Osteoblast (primary cell): ENCODE measurements around the gene SEPTIN2. TPM values are rescaled to one million over a fixed set of nuclear protein-coding genes. Genes with fewer than 3 reads are reported as not detected.
"Not testable (repeated sequence)": the region's sequence is repeated elsewhere in the genome, so short reads cannot be mapped to it uniquely, and the experiment has no call there.

Experiments
- DNase-seq: peaks from one replicate; pipeline ENCODE4 v3.0.0; 2011; ENCODE audit warnings: low spot score, mixed read lengths; ENCODE audit not compliant: insufficient read length; ENCODE audit errors: missing footprints
- H2AFZ ChIP-seq: 2 replicates; pipeline ENCODE4 v1.6.0; 2011; ENCODE audit warnings: mild to moderate bottlenecking, low read length
- H3K27ac ChIP-seq: 2 replicates; pipeline ENCODE4 v1.5.1; 2011; ENCODE audit warnings: mild to moderate bottlenecking, low read depth, low read length, moderate library complexity
- H3K27me3 ChIP-seq: 2 replicates; pipeline ENCODE4 v1.6.0; 2012; ENCODE audit warnings: mild to moderate bottlenecking, control low read depth, inconsistent platforms, low read length, moderate library complexity; ENCODE audit not compliant: insufficient read depth
- H3K36me3 ChIP-seq: 2 replicates; pipeline ENCODE4 v1.5.1; 2011; ENCODE audit warnings: mild to moderate bottlenecking, low read length, control low read depth, moderate library complexity; ENCODE audit not compliant: insufficient read depth
- H3K4me1 ChIP-seq: 2 replicates; pipeline ENCODE4 v1.5.1; 2011; ENCODE audit warnings: mild to moderate bottlenecking, low read length, control low read depth, moderate library complexity; ENCODE audit not compliant: insufficient read depth
- H3K4me2 ChIP-seq: 2 replicates; pipeline ENCODE4 v1.6.0; 2011; ENCODE audit warnings: mild to moderate bottlenecking, low read length; ENCODE audit not compliant: insufficient read depth
- H3K4me3 ChIP-seq: fragments of 200-600 bp; sonication (generic); 3 replicates; pipeline ENCODE4 v1.5.1; 2012; ENCODE audit warnings: mild to moderate bottlenecking, low read length, inconsistent platforms; ENCODE audit not compliant: insufficient read depth
- H3K79me2 ChIP-seq: 2 replicates; pipeline ENCODE4 v1.6.0; 2012; ENCODE audit warnings: mild to moderate bottlenecking, low read length, control low read depth, inconsistent platforms; ENCODE audit not compliant: insufficient read depth
- H3K9me3 ChIP-seq: 2 replicates; pipeline ENCODE4 v1.5.1; 2011; ENCODE audit warnings: low read depth, low read length, control low read depth
- H4K20me1 ChIP-seq: 2 replicates; pipeline ENCODE4 v1.6.0; 2012; ENCODE audit warnings: mild to moderate bottlenecking, low read length, control low read depth; ENCODE audit not compliant: insufficient read depth
- total RNA-seq: library from RNA; depleted of rRNA; stranded (reverse); fragments of >200 nt; gene quantifications from 2 replicates; pipeline ENCODE4 v1.2.3, GENCODE V29; 2012
- TF ChIP-seq, protein P1 (sequence below): IDR thresholded peaks from 2 replicates; pipeline ENCODE4 v1.5.1; 2011; ENCODE audit warnings: mild to moderate bottlenecking, low read depth, low read length, moderate library complexity; ENCODE audit errors: extremely low read depth

Gene SEPTIN2
- total RNA-seq, 1 donor, result 418 TPM

- H2AFZ ChIP-seq, result no peak overlapping the region
- no peak overlapping the region for H3K4me3 ChIP-seq
- H3K9me3 ChIP-seq, result no peaks in the 10 kb centered on the region
- DNase-seq, result no peak
- H3K79me2 ChIP-seq, result peaks cover 49% of the 10 kb centered on the region
- H3K4me2 ChIP-seq, result no peak overlapping the region
- peaks cover 8% of the 10 kb centered on the region for H3K36me3 ChIP-seq
- H3K27me3 ChIP-seq, result no peaks in the 10 kb centered on the region
- no peak overlapping the region for H3K27ac ChIP-seq
- TF ChIP-seq, protein P1, sequence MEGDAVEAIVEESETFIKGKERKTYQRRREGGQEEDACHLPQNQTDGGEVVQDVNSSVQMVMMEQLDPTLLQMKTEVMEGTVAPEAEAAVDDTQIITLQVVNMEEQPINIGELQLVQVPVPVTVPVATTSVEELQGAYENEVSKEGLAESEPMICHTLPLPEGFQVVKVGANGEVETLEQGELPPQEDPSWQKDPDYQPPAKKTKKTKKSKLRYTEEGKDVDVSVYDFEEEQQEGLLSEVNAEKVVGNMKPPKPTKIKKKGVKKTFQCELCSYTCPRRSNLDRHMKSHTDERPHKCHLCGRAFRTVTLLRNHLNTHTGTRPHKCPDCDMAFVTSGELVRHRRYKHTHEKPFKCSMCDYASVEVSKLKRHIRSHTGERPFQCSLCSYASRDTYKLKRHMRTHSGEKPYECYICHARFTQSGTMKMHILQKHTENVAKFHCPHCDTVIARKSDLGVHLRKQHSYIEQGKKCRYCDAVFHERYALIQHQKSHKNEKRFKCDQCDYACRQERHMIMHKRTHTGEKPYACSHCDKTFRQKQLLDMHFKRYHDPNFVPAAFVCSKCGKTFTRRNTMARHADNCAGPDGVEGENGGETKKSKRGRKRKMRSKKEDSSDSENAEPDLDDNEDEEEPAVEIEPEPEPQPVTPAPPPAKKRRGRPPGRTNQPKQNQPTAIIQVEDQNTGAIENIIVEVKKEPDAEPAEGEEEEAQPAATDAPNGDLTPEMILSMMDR, result no peak
- peaks cover 8% of the 10 kb centered on the region for H4K20me1 ChIP-seq
- H3K4me1 ChIP-seq, result peaks cover 3% of the 10 kb centered on the region
These were observed 70.8 kb downstream of the SEPTIN2 start for GRCh38 chr2:241386519-241386918.

GRCh38 chr2:241389697-241390096 lies 74.0 kb downstream of the SEPTIN2 start:
- H3K27me3 ChIP-seq, result no peaks in the 10 kb centered on the region
- DNase-seq, result no peak
- peaks cover 38% of the 10 kb centered on the region for H3K79me2 ChIP-seq

DNA sequence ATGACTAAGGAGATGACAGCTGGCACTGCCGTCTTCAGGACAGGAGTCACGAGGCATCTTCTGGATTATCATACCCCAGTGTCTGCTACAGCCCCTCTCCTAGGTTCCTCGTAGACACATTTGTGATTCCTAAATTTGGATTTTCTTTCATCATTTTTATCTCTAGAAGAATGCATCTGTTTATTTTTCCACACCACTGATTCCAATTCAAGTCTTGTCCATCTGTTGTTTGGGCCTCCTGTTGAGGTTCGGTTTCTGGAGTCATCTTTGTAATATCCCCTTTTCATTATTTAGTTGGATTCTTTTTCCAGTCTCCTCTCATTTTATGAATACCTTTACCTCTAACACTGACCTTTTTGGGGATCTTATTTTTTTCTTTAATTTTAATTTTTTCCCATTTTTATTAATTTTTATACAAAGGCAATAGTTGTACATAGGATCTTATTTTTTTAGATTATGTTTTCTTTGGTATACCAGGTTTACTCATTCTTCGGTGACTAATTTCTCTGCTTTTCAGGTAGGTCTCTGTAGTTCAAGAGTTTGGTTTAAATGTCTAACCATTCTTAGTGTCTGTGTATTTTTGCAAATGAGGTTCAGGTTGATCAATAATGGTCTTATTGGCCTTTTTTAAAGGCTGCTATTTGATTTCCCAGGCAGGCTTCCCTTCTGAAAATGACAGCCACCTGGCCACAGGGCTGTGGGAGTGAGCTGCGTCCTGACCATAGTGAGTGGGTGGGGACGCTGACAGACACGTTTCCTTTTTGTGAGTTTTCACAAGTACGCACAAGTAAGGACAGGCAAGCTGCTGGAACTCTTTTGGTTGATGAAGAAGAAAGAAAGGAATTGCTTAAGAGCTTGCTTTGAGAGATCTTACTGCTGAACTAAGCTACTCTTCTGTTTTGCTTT lies 74.8 kb downstream of the SEPTIN2 start:
- no peaks in the 10 kb centered on the region for H3K27me3 ChIP-seq
- peaks cover 5% of the 10 kb centered on the region for H3K36me3 ChIP-seq
- no peaks in the 10 kb centered on the region for H3K9me3 ChIP-seq
- DNase-seq, result no peak
- H3K4me1 ChIP-seq, result no peaks in the 10 kb centered on the region
- no peak overlapping the region for H3K27ac ChIP-seq
- H3K4me3 ChIP-seq, result no peak overlapping the region
- H2AFZ ChIP-seq, result no peak overlapping the region
- H3K4me2 ChIP-seq, result no peak overlapping the region
- H3K79me2 ChIP-seq, result peaks cover 44% of the 10 kb centered on the region
- H4K20me1 ChIP-seq, result peaks cover 12% of the 10 kb centered on the region
- TF ChIP-seq, protein P1, result no peak

More at GRCh38 chr2:241389697-241390096, 74.0 kb downstream of the SEPTIN2 start:
- H3K27ac ChIP-seq, result no peak overlapping the region
- peaks cover 12% of the 10 kb centered on the region for H4K20me1 ChIP-seq
- H3K4me2 ChIP-seq, result no peak overlapping the region
- H3K4me3 ChIP-seq, result no peak overlapping the region
- H3K9me3 ChIP-seq, result no peaks in the 10 kb centered on the region
- TF ChIP-seq, protein P1, result no peak
- H3K36me3 ChIP-seq, result no peaks in the 10 kb centered on the region
- H2AFZ ChIP-seq, result no peak overlapping the region
- H3K4me1 ChIP-seq, result no peaks in the 10 kb centered on the region

DNA sequence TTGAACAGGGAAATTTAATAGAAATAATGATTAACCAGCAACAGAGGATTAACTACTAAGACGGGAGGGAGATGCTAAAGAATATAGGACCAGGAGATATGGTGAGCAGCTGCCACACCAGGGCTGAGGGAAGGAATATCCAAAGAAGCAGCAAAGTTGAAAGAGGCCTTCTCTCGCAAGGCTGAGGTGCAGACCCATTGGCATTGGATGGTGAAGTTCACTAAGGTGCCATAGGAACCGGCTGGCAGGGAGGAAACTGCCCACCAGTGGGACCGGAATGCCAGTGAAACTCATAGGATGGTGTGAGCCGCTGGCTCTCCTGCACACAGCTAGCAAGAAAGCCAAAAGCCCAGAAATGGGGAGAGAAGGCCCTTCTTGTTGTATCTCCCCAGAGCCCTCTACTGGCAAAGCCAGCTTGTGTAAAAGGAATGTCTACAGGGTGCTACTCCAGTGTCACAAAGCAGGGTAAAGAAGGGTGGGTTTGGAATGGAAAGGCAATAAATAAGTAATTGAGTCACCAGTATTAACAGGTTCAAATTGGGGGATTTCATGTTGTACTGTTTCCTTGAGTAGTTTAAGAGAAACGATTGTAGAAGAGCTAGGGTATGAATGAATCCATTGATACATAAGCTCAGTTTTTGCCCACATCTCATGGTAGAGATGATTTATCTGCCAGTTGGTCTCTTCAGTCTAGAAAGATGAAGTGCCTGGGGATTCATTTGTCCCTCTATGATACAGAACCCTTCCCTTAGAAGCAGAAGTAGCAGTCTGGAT lies 76.4 kb downstream of the SEPTIN2 start:
- no peaks in the 10 kb centered on the region for H3K4me1 ChIP-seq
- TF ChIP-seq, protein P1, result peak; percentile 53
- H3K27me3 ChIP-seq, result no peaks in the 10 kb centered on the region
- H3K36me3 ChIP-seq, result peaks cover 6% of the 10 kb centered on the region
- H3K79me2 ChIP-seq, result peaks cover 31% of the 10 kb centered on the region
- H3K4me2 ChIP-seq, result no peak overlapping the region
- H4K20me1 ChIP-seq, result peaks cover 7% of the 10 kb centered on the region
- no peak overlapping the region for H3K4me3 ChIP-seq
- H2AFZ ChIP-seq, result no peak overlapping the region
- H3K27ac ChIP-seq, result no peak overlapping the region
- DNase-seq, result peak; percentile 73
- H3K9me3 ChIP-seq, result no peaks in the 10 kb centered on the region

DNA sequence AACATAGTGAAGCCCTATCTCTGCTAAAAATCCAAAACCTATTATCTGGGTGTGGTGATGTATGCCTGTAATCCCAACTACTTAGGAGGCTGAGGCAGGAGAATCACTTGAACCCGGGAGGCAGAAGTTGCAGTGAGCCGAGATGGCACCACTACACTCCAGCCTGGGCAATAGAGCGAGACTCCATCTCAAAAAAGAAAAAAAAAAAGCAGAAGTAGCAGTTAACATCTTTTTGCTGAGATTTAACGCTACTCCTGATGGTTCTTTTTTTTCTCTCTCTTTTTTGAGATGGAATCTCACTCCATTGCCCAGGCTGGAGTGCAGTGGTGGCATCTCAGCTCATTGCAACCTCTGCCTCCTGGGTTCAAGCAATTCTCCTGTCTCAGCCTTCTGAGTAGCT lies 77.0 kb downstream of the SEPTIN2 start:
- DNase-seq, H3K4me3 ChIP-seq, H3K4me1 ChIP-seq, H4K20me1 ChIP-seq, H3K4me2 ChIP-seq, H3K36me3 ChIP-seq, H2AFZ ChIP-seq, H3K27me3 ChIP-seq, H3K27ac ChIP-seq, H3K9me3 ChIP-seq: not testable (repeated sequence)
- peaks cover 33% of the 10 kb centered on the region for H3K79me2 ChIP-seq
